ENCODE measurements around the gene FAM161A.
A peak's percentile ranks its signal among the peaks of the same experiment; 100 is the strongest.

DNA sequence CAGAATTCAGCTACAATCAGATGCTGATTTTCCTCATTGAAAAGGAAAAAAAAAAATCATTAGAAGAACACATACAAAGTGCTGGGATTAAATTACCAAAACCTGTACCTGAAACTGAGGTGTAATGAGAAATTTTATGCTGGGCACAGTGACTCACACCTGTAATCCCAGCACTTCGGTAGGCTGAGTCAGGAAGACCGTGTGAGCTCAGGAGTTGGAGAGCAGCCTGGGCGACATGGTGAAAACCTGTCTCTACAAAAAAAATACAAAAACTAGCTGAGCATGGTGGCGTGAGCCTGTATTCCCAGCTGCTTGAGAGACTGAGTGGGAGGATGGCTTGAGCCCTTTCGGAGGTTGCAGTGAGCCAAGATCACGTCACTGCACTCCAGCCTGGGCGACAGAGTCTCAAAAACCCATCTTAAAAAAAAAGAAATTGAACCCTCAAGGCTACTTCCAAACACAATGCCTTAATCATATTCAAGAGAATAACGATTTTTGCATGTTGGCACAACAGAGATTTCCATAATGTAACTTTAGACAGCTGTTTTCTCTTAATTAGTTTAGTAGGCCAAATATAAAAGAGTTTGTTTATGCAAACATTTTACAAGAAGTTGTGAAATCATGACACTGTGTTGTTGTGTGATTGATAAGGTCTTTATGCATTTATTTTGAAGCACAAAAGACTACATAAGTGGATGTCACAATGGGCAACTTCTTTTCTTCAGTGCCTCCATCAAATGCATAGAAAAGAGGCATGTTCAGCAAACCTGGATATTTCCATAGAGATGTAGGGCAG lies 63.9 kb downstream of the FAM161A start:
- TF ChIP-seq, protein P1, sequence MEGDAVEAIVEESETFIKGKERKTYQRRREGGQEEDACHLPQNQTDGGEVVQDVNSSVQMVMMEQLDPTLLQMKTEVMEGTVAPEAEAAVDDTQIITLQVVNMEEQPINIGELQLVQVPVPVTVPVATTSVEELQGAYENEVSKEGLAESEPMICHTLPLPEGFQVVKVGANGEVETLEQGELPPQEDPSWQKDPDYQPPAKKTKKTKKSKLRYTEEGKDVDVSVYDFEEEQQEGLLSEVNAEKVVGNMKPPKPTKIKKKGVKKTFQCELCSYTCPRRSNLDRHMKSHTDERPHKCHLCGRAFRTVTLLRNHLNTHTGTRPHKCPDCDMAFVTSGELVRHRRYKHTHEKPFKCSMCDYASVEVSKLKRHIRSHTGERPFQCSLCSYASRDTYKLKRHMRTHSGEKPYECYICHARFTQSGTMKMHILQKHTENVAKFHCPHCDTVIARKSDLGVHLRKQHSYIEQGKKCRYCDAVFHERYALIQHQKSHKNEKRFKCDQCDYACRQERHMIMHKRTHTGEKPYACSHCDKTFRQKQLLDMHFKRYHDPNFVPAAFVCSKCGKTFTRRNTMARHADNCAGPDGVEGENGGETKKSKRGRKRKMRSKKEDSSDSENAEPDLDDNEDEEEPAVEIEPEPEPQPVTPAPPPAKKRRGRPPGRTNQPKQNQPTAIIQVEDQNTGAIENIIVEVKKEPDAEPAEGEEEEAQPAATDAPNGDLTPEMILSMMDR (IDR thresholded peaks at IDR 0.05 in 2 of 3, conservative IDR thresholded peaks at IDR 0.05 in 1 of 3; ENCODE audit: borderline replicate concordance in 1 of 3, insufficient read depth in 1 of 3, low read depth in 2 of 3, low read length in 2 of 3) = no peak
- TF ChIP-seq ZFX (IDR thresholded peaks at IDR 0.05) = no peak
- TF ChIP-seq JUND (IDR thresholded peaks at IDR 0.05) = peak; percentile 30; the same call in 1 of the 2 replicates
- no peak for TF ChIP-seq SP1 (IDR thresholded peaks at IDR 0.05; ENCODE audit: low read depth)
- no peak for TF ChIP-seq RAD21 (IDR thresholded peaks at IDR 0.05; ENCODE audit: low read depth)
- TF ChIP-seq, protein P2, sequence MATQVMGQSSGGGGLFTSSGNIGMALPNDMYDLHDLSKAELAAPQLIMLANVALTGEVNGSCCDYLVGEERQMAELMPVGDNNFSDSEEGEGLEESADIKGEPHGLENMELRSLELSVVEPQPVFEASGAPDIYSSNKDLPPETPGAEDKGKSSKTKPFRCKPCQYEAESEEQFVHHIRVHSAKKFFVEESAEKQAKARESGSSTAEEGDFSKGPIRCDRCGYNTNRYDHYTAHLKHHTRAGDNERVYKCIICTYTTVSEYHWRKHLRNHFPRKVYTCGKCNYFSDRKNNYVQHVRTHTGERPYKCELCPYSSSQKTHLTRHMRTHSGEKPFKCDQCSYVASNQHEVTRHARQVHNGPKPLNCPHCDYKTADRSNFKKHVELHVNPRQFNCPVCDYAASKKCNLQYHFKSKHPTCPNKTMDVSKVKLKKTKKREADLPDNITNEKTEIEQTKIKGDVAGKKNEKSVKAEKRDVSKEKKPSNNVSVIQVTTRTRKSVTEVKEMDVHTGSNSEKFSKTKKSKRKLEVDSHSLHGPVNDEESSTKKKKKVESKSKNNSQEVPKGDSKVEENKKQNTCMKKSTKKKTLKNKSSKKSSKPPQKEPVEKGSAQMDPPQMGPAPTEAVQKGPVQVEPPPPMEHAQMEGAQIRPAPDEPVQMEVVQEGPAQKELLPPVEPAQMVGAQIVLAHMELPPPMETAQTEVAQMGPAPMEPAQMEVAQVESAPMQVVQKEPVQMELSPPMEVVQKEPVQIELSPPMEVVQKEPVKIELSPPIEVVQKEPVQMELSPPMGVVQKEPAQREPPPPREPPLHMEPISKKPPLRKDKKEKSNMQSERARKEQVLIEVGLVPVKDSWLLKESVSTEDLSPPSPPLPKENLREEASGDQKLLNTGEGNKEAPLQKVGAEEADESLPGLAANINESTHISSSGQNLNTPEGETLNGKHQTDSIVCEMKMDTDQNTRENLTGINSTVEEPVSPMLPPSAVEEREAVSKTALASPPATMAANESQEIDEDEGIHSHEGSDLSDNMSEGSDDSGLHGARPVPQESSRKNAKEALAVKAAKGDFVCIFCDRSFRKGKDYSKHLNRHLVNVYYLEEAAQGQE (IDR thresholded peaks at IDR 0.05; ENCODE audit: low read depth) = no peak
